Stimulated activated CD8-positive, alpha-beta memory T cell treated with anti-CD3 and anti-CD28 coated beads, Interleukin-4, amount 100 ng/mL, for 24 hours (primary cell): ENCODE results near the gene RPS15.
A peak's percentile ranks its signal among the peaks of the same experiment; 100 is the strongest.

Experiments used
- DNase-seq: peaks from one replicate; pipeline ENCODE4 v3.0.0-alpha.2; 2020; ENCODE audit warnings: low read depth

The RPS15 gene

DNA sequence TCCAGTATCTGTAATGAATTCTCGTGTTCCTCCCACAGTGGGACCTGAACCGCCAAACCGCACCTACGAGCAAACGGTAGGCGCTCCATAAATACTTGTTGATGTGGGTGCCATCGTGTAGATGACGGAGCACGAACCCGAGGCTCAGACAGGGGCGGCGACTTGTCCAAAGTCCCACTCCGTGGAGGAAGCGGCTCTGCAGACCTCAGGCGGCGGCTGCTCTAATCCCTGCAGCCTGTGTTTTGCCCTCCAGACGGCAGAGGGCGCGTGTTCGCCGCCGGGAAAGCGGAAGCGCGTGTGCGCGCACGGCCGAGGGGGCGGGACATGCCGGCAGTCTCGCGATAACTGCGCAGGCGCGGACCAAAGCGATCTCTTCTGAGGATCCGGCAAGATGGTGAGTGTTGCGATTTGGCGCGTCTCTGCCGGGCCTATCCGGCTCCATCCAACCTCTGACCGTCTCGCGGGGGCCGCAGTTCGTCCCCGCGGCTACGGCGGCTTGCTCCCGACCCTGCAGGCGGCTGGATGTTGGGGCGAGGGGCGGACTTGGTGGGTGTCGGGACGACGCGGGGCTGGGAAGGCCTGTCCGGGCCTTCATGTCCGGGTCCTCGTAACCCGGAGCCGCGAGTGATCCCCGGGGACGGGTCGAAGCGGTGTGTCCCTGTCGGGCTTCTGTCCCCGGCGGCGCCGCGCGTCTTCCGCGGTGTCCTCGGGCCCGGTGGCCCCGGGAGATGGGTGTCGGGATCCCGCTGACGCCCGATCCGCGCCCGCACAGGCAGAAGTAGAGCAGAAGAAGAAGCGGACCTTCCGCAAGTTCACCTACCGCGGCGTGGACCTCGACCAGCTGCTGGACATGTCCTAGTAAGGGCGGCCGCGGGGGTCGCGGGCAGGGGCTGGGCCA is at the start of gene RPS15:
TSS of gene RPS15 (plus strand) at position 362 of the 898 bp plus-strand sequence. CDS start at position 392, 30 bp downstream.
- DNase-seq = peak; percentile 91

DNA sequence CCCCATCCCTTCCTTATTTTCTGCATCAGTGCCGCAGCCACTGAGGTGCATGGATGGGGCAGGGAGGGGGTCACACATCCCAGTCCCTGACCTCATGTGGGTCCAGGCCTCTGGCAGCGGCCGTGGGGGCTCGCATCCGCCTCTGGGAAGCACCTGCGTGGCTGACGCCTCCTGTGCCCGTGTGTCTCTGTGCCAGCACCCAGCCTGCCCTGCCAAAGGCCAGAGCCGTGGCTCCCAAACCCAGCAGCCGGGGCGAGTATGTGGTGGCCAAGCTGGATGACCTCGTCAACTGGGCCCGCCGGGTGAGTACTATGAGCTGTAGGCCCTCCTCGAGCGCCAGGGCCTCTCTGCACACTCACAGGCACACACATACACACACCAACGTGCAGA is 49.6 kb upstream of the RPS15 start:
- DNase-seq = no peak

DNA sequence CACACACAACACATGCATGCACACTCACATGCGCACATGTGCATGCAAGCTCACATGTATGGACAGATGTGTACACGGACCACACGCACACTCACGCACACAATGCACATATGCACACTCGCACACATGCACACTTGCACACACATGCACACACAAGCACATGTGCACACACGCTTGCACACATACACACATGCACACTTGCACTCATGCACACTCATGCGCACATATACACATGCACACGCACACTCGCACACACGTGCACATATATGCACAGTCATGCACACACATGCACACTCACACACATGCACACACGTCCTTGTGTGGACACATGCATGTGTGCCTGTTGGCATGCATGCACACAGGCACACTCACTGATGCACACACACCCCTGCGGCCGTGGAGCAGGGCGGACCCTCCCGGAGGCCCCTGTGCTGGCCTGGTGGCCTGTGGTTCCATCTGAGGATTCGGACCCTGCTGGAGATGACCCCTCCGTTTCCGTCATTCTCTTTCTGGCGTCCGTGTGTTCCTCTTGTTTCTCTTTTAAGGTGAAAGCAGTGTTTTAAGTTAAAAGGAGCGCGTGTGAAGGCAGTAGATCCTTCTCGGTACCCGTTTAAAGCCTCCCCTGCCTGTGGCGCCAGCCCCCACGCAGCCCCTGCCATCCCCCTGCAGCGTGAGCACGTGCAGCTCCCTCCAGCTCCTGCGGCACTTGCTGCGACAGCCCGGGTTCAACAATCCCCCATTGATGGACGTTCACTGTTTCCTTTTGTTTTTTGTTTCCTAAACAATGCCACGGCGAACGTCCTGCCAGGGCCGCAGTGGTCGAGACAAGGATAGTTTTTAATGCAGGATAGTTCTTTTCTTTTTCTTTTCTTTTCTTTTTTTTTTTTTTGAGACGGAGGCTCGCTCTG is 48.9 kb upstream of the RPS15 start:
- DNase-seq = no peak

DNA sequence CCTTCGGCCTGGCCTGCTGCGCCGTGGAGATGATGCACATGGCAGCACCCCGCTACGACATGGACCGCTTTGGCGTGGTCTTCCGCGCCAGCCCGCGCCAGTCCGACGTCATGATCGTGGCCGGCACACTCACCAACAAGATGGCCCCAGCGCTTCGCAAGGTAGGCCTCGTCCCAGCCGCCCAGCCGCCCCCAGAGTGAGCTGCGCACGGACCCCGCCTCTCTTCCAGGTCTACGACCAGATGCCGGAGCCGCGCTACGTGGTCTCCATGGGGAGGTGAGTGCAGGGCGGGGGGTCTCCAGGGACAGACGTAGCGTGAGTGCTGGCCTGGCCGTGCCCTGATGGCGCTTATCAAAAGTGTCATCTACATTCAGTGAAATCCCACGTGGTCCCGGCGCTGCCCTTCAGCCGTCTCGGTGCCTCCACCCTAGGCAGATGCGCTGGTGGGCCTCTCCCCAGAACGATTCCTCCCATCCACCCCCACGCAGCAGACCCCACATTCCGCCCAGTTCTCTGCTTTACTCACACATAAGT is 47.2 kb upstream of the RPS15 start:
- DNase-seq = no peak

DNA sequence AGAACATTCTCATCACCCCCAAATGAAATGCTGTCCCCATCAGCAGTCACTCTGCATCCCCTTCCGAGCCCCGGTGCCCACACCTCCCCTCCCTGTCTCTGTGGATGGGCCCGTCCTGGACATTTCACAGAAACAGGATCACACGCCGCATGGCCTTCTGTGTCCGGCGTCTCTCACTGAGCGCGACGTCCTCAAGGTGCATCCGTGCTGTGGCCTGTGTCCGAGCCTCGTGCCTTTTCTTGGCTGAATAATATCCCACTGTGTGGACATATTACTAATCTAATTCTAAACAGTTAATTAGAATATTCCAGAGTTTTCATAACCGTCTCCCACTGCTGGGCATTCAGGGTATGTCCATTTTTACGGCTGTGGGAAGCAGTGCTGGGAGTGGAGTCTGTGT is 45.8 kb upstream of the RPS15 start:
- no peak for DNase-seq

DNA sequence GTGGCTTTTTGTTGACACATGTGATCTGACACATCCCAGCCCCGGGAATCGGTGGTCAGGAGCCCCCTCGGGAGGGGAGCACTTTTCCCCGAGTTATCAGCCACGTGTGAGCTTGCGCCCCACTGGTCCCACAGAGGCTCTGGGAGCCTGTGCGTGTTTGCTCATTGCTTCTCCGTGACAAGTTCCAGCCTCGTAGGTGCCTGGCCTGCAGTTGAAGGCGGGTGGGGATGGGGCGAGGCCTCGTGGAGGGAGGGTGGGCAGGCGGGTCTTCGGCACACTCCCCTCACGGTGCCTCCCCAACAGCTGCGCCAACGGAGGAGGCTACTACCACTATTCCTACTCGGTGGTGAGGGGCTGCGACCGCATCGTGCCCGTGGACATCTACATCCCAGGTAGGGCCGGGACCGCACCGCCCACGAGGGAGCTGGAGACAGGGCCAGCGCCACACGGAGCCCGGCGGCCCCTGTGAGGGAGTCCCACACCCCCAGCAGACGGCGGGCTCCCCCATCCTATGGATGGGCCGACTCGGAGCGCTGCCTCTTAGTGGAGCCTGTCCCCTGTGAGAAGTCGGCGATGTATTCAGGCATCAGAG is 45.2 kb upstream of the RPS15 start:
- no peak for DNase-seq

DNA sequence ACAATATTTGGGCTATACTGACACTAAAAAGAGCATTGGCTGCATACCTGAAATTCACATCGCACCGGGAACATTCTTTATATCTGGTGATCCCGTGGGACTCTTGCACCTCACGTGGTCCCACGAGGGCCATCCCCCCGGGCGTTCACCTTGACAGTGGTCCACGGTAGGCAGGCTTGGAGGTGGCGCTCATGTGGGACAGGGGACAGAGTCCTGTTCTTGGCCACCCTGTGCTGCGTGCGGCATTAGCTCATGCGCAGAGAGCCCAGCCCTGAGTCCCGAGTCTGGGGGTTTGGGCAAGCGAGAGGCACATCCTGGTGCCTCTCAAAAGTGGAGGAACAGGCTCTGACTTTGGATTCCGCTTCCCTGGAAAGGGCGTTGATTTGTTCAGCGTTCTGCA is 44.4 kb upstream of the RPS15 start:
- DNase-seq = no peak

DNA sequence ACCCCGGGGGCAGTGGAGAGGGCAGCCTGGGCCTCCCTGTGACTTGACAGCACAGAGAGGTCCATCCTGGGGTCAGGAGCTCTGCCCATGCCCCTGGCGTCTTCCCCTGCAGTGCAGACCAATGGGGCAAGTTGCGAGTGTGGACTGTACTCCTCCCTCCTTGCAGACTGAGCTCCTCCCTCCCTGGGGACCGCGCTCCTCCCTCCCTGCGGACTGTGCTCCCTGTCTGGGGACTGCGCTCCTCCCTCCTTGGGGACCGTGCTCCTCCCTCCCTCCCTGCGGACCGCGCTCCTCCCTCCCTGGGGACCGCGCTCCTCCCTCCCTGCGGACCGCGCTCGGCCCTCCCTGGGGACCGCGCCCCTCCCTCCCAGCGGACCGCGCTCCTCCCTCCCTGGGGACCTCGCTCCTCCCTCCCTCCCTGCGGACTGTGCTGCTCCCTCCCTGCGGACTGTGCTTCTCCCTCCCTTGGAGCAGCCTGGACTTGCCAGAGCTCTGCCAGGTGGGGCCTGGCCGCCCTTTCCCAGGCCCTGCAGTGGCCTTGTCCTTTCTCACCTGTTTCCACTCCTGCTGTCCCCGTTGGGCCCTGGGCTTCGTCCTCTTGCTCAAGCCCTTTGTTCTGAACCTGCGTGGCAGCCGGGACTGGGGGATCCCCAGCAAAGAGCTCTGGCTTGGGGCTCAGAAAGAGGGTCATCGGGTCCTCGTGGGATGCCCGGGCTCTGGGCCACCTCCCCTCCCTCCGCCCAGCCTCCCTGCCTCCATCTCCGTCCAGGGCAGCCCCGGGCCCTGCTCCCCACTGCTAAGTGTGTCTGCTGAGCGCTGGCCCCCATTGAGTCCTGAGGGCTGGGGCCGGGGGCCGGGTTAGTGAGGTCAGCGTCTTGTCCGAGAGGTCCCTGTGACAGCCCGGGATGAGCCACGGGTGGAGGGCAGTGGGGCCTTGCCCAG is 43.7 kb upstream of the RPS15 start:
- DNase-seq = no peak

DNA sequence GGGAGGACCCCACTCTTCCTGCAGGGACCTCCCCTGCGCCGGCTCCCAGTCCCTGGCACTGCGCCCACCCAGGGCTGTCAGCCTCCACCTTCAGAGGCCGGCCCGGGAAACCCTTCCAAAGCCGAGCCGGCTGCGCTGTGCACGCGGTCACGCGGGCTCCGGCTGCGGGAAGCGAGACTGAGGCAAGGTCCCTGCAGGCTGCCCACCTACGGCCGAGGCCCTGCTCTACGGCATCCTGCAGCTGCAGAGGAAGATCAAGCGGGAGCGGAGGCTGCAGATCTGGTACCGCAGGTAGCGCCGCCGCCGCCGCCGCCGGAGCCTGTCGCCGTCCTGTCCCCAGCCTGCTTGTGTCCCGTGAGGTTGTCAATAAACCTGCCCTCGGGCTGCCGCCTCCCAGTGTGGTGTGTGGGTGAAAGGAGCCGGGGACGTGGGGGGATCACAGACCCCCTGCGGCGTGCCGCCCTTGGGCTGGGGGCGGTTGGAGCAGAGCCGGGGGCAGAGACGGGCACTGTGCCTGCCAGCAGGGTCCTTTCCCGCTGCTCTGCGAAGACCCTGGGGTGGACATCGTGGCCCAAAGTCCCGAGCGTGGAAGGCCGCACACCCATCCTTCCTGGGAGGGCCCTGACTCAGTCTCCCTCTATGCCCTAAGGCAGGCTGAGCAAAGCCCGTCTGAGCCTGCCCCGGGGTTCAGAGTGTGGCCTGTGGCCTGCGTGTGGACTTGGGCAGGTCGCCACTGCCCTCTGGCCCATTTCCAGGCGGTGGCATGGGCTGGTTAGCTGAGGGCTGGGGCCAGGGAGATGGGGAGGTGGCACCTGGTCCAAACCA is 42.8 kb upstream of the RPS15 start:
- DNase-seq = no peak

DNA sequence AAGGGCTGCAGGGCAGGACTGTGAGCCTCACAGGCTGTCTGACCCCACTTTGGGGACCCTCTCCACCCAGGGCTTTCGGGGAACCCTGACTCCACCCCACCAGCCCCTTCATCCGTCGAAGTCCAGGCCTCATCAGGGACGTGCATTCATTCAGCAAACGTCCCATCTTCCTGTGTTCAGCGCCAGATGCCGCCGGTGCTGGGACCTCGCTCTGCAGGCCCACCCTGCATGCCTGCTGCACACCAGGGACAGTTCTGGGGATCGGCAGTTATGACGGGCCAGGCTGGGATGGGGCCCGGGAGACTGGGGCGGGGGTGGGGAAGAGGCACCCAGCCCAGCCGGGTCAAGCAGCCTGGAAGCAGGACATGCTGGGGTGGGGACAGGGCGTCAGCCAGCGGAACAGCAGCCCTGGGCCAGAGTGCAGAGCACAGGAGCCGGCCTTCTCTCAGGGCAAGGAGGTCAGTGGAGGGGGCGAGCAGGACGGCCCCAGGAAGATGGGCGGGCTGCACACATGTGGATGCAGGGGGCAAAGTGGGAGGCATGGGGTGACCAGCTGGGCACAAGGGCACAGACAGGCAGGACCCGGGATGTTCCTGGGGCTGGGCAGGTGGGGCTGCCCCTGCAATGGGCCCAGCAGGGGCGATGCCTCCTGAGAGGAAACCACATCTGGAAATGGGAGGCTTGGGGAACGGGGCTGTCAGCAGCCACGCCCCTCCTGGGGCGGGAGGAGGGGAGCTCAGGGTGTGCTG is 42.0 kb upstream of the RPS15 start:
- DNase-seq = no peak

DNA sequence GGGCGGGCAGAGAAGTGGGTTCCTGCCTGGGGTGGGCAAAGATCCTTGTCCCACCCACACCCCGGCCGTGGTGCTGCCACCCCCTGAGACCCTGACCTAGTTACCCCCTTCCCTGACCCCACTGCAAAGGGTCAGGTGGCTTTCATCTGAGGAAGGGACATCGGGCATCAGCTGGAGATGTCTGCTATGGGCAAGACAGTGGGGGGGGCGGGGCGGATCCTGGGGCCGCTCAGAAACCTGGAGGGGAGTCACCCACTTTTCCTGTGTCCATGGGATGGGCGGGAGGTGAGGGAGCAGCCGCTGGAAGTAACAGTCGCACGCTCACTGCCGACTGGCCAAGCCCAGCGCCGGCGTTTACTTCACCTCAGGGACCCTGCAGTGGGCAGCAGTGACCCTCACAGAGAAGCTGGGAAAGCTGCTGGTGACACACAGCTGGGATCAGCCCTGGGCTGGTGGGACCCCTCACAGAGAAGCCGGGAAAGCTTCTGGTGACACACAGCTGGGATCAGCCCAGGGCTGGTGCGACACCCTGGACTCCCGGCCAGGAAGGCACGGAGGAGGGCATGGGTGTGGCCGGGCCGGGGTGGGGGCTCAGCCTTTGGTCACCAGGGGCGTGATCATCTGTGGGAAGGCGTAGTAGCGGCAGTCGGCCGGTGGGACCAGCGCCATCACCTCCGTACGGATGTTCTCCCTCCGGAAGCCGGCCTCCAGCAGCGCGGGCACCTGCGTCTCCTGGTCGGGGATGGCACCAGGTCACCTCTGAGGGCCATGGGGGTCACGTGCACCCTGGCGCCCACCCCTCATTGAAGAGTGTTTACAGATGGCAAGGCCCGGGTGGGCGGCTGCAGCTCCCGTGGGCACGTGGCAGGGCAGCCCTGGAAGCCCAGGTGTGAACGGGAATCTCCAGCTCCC is 41.2 kb upstream of the RPS15 start:
- no peak for DNase-seq

DNA sequence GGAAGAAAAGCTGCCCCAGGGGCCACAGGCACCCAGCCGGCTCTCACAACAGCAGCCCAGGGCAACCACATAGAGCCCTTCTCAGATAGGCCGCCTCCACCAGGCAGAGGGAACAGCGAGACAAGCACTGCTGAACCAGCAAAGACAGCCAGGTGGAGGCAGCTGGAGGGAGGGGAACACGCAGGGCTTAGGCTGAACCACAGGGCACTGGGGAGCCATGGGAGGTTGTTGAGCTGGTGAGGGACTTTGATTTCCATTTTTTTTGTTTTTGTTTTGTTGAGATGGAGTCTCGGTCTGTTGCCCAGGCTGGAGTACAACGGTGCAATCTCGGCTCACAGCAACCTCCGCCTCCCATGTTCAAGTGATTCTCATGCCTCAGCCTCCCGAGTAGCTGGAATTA is 40.4 kb upstream of the RPS15 start:
- DNase-seq = no peak

DNA sequence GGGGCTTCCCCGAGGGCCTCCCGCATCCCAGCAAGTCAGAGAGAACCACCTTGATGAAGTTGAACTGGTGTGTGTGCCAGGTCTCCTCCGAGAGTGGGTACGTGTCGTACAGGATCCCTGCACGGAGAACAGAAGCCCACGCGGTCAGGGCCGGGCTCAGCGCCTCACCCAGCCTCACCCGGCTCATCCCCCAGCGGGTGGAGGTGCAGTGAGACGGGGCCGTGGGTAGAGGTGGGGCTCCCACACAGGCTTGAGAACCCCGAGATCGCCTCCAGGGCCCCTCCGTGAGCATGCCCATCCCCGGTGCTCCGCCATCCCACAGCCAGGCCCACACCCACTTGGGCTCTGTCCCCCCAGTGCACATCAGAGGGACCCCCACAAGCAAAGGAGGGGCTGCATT is 39.1 kb upstream of the RPS15 start:
- no peak for DNase-seq

DNA sequence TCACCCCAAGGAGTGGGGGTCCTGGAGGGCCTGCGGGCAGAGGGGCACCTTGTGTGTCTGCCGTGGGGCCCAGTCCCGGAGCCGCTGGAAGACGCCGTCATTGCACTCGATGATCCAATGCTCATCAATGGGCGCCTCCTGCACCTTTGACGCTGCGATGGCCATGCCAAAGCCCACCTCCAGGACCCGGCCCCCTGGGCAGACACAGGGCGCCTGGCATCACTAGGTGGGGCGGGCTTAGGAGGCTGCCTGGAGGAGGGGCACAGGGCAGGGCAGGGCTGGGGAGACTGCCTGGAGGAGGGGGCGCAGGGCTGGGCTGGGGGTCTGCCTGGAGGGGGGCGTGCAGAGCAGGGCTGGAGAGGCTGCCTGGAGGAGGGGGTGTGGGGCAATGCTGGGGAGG is 38.5 kb upstream of the RPS15 start:
- no peak for DNase-seq

DNA sequence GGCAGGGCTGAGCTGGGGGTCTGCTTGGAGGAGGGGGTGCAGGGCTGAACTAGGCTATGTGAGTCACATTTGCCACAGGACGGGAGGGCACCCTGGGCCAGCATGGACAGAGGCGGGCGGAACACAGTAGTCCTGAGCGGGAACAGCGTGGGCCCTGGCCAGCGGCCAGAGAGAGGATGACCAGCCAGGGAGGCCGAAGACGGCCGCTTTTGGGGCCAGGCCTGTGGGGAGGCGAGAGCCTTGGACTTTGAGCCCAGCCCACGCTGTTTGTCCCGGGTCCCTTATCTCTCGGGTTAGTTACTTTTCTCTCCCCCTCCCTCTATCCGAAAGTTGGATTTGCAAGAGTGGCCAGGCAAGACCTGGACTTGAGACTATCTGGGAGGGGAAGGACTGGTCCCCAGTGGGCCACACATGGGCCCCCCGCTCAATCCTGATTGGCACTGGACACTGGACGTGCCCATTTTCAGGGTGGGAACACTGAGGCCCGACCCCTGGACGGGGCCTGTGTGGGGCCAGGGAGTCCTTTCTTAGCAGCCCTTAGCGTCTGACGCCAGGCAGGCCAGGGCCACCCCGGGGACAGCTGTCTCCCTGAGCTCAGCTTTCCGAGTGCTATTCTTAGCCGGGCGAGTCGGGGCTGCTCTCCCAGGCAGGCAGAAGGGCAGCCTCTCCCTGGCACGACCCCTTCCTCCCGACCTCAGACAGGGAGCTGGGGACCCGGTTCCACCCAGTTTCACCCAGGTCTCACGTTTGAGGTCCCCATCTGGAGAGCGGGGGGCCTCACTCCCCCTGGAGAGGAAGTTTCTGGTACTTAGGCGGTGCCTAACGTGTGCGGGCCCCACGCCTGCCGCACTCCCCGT is 37.7 kb upstream of the RPS15 start:
- DNase-seq = no peak

DNA sequence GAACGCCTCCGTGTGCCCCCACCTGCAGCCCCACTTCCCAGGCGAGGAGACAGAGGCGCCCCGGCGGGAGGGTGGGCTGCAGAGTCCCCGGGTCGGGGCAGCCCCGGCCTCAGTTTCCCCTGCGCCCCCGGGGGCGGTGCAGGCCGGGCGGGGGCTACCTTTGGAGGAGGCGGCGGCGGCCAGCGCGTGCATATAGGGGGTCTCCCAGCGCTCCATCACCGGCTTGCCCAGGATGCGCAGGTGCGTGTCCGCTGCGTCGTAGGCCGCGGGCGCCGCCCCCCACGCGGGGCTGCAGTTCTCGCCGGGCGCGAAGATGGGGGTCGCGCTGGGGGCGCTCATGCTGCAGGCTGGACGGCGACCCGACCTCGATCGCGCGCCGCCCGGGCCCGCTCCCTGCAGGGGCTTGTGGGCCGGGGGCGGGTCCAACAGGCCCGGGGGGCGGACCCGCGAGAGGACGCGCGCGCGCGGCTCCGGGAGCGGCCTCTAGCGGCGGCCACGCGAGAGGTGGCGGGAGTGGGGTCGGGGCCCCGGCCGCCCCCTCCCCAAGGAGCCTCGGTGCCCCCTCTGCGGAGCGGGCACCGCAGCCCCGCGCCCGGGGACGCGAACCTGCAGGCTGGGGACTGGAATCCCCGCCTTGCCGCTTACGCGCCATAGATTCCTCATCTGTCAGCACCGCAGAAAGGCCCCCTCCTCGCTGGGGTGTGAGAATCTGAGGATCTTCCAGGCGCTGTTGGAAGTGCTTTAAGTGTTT is 36.9 kb upstream of the RPS15 start, which contains the start of gene GAMT:
TSS of gene GAMT (minus strand) at position 405 of the 751 bp plus-strand sequence. CDS start at position 339, 66 bp downstream.
- DNase-seq = peak; percentile 44

DNA sequence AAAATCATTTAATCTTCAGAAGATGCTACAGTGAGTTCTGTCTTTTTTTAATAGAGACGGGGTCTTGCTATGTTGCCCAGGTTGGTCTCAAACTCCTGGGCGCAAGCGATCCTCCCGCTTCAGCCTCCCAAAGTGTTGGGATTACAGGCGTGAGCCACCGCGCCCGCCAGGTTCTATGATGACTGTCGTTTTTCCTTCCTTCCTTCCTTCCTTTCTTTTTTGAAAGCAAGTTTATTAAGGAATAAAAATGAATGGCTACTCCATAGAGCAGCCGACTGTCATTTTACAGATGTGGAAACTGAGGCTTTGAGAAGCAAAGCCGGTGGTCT is 36.3 kb upstream of the RPS15 start:
- DNase-seq = no peak
